Activated CD4-positive, alpha-beta T cell treated with anti-CD3 and anti-CD28 coated beads, Interleukin-2, Interleukin-6, amounts not matched to agents 100 ng/mL and 50 ng/mL, durations not matched to agents 16 hours and 8 hours (primary cell): ENCODE measurements around the gene IQCN.

Source experiments
- DNase-seq: peaks from one replicate; pipeline ENCODE4 v3.0.0-alpha.2; 2020

IQCN gene

DNA sequence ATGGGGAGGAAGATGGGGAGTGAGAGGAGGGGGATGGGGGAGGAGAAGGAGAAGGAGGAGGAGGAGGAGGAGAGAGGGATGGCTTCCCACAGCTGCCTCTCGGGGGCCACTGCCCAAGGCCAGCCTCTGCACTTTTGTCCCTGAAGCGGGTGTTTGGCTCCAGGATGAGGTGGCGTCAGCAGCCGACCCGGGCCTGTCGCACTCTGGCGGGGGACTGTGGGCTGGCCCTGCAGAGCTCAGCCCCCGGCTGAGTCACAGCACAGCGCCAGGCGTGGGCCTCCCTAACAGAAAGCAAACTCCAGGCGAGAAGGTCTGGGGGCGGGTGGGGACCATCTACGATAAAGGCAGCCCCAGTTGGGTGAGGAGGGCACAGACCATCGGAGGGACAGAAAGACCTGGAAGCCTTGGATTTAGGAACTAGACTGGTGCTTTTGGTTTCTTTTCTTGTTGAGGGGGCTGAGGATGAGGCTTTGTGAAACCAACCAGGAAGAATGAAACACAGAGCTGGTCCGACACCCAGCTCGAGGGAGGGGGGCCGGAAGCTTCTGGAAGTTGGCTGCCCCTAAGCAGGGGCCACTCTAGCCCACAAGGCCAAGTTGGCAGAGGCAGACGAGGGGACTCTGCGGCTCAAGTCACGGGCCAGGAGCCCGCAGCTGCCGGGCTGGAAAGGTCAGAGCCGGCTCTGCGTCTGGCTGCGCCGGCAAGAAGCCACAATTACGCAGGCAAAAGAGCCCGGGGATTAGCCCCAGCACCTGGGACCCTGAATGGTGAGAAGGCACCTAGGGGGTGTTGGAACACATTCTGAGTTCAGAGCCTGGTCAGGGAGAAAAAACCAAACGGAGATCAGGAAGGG lies 30.4 kb upstream of the IQCN start:
- peak; percentile 90 for DNase-seq

DNA sequence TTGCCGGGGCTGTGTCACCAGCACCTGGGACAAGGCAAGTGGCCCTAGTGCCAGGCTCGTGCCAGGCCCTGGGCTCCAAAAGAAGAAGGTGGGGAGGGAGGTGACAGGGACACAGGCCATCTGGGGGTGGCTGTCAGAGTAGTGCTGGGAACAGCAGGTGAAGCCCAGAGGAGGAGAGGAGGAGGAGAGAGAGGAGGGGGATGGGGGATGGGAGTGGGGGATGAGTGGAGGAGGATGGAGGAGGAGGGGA lies 29.9 kb upstream of the IQCN start:
- DNase-seq = no peak

DNA sequence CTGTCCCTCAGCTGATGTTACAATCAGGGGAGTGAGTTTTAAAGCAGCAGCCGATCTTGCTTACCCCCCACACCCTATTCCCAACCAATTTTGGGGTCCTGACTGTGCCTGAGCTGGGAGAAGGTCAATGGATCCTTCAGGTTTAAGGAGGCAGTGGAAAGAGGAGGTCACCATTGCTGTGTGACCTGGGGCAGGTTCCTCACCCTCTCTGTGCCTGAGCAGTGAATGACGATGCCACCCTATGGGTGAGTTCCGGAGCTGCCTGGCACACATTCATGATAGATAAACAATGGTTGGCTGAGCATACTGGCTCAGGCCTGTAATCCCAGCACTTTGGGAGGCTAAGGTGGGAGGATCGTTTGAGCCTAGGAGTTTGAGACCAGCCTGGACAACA lies 27.5 kb upstream of the IQCN start:
- DNase-seq = no peak

DNA sequence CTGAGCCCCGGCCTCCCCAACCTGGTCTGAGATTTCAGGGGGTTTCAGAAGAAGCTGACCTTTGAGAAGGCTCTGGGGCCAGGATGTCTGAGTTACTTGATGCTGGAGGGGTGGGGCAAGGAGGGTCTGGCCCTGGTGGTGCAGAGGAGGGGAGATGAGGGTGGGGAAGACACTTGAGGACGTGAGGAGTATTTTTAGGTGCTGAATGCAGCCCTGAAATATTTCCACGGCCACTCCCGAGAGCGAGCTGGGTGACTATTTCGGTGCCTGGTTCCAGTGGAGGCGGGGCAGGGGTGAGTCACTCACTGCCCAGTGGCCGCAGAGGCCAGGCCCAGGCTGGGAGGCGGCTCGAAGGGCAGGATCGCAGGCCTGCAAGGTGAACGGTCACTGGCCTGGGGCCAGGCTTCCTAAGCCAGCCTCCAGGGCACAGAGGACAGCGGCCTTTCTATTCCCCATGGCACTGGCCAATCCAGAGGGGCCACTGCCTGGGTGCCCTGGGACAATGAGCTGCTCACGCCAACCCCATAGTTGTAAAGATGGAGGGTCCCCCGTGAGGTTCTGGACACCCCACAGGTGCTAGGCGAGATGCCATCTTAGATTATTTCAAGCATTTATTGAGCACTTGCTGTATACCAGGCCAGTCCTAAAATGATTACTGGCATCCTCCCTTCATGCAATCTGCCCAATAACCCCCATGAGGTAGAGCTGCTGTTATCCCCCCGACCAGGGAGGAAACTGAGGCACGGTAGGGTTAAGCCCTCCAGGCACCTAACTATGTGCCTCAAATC lies 26.9 kb upstream of the IQCN start:
- no peak for DNase-seq

DNA sequence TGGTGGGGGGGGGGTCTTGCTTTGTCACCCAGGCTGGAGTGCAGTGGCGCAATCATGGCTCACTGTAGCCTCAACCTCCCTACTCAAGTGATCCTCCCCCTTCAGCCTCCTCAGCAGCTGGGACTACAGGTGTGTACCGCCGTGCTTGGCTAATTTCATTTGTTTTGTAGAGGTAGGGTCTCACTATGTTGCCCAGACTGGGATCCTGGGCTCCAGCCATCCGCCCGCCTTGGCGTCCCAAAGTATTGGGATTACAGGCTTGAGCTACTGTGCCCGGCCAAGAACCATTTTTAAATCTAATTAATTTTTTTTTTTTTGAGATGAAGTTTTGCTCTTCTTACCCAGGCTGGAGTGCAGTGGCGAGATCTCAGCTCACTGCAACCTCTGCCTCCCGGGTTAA lies 25.4 kb upstream of the IQCN start:
- DNase-seq = no peak

DNA sequence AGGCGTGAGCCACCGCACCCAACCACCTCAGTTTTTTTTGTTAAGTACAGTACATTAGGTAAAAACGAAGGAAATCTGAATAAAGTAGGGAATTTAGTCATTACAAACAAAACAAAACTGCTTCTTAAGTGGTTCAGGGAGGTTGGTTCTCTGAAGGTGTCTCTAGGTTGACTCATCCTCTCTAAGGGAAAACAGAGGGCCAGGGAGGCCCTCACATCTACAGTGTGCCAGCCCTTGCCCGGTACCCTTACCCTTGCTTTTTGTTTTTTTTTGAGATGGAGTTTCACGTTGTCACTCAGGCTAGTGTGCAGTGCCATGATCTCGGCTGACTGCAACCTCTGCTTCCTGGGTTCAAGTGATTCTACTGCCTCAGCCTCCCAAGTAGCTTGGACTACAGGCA lies 24.3 kb upstream of the IQCN start:
- DNase-seq = peak; percentile 57

DNA sequence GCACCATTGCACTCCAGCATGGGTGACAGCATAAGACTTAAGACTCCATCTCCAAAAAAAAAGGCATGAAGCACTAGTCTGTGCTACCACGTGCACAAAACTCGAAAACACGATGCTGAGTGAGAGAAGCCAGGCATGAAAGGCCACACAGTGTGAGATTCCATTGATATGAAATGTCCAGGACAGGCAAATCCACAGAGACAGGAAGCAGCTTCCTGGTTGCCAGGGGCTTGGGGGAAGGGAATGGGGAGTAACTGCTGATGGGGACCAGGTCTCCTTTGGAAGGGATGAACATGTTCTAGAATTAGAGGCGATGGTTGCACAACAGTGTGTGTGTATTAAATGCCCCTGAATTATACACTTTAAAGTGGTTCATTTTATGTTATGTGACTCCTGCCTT lies 23.1 kb upstream of the IQCN start:
- no peak for DNase-seq

DNA sequence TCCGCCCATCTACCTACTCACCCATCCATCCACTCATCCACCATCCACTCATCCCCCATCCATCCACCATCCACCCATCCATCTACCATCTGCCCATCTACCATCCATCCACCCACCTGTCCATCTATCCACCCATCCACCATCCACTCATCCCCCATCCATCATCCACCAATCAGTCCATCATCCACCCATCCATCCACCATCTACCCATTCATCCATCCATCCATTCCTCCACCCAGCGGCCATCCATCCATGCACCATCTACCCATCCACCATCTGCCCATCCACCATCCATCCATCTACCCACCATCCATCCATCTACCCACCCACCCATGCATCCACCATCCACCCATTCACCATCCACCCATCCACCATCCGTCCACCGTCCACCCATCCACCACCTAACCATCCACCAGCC lies 20.8 kb upstream of the IQCN start:
- DNase-seq = no peak

DNA sequence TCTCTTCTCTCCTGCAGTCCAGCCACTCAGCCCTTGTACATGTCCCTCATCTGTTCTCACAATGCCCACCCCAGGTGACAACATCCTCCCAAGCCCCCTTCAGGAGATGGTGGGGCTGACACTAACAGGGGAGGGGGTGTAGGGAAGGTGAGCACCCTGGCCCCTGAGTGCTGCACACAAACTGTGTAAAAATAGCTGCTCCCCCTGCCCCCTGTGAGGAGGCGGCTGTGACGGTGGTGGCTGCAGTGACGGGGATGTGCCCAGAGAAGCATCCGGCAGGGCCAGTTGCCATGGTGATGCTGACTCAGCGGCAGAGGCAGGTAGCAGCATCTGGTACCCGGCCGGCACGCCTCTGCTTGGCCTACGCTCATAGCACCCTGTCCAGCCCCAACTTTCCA lies 20.2 kb upstream of the IQCN start:
- peak; percentile 94 for DNase-seq

DNA sequence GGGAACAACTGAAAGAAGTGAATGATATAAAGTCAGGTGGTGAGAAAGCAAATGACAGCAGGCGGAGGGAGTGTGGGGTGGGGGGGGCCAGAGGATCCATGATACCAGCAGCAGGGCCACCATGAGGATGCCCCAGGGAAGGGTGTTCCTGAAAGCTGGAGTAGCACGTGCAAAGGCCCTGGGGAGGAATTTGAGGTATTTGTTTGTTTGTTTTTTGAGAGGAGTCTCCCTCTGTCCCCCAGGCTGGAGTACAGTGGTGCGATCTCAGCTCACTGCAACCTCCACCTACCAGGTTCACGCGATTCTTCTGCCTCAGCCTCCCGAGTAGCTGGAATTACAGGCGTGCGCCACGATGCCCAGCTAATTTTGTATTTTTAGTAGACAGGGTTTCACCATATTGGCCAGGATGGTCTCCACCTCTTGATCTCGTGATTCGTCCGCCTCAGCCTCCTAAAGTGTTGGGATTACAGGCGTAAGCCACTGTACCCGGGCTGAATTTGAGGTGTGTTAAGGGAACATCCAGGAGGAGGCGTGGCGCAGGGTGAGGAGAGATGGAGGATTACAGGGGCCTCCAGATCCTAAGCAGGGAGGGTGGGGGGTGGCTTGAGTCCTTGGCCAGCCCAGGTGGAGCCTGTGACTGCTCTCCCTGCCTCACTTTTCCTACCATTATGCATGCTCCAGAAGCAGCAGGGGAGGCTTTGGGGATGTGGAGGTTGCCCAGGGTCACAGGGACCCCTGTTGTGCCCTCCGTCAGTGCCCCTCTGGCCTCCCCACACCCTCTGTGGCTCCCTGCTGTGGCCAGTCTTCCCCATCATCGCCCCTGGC lies 19.6 kb upstream of the IQCN start:
- no peak for DNase-seq

DNA sequence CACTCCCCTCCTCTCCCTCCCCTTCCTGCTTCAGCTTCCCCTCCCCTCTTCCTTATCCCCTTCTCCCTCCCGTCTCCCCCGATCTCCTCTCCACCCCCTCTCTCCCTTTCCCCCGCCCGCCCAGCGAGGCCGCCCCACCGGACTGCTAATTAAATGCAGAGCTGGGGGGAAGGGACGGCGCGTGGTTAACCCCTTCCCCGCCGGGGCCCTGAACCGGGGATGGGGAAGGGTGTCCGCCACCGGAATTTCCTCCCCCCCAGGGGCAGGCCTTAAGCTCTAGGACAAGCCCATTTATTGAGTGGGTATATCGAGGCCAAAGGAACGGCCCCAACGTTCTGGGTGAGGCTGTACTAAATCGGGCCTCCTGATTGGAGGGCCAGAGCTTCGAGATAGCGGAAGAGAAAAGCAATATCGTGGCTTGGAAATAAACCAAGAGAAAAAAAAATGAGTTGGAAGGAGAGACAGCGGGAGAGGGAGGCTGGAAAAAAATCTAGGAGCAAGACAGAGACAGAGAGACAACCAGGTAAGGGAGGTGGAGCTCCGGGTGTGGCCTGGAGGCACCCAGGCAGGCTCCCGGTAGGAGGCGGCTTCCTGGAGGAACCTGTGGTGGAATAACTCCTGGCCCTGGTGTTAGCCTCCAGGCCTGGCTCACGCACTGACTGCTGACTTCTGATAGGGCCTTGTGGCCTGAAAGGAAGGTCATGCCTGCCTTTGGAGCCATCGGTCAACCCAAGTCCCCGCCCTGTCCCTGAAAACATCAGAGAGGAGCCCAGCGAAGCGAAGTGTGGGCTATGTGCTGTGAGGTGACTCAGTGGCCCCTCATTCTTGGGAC lies 18.8 kb upstream of the IQCN start:
- DNase-seq = peak; percentile 88

DNA sequence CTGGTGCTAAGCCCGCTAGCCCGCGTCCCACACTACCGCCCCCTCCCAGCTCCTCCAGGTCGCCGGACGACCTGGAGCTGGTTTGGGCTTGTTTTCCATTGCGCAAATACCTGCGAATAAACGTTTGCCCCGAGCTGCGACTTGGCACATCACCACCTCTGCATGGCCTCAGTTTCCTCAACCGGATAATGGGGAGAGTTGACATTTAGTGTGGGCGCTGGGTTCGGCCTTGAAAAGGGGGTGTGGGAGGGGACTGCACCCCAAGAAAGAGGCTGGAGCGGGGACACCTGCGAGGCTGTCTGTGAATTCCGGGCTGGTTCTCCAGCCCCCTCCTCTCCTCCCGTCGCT lies 18.2 kb upstream of the IQCN start:
- no peak for DNase-seq

DNA sequence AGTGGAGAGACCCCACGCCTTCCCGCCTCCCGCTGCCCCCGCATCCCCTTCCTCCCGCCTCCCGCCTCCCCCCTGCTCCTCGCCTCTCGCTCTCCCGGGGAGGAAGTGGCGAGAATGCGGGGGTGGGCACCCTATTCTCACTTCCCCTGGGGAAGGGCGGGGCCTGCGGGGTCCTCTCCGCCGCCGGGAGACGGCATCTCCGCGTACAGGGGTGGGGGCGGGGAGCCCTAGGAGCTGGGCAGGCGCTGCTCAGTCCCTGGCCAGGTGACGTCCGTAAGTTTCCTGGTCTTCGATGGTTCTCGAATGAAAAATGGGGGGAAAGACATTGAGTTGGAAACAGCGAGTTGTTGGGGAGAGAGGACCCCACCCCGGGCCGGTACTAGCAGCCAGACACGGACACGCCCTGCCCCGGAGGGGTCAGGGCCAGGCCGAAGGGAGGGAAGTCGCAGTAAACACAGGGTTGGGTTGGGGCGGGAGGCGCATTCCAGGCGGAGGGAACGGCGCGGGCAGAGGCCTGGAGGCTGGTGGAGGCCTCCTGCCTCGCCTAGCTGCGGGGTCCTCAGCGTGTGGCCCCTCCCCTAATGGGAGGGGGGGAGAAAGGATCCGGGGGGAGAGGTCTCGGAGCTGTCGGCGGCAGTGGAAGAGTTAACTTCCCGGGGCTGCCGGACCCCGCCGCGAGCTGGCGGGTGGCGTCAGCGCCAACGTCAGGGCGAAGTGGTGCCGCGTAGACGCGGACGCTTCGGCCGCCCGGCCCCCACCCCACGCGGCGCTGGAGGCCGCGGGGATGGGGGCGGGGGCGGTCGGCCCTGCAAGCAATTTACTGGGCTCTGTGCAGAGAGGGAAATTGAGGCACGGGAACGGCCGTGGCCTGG lies 17.6 kb upstream of the IQCN start:
- peak; percentile 93 for DNase-seq

DNA sequence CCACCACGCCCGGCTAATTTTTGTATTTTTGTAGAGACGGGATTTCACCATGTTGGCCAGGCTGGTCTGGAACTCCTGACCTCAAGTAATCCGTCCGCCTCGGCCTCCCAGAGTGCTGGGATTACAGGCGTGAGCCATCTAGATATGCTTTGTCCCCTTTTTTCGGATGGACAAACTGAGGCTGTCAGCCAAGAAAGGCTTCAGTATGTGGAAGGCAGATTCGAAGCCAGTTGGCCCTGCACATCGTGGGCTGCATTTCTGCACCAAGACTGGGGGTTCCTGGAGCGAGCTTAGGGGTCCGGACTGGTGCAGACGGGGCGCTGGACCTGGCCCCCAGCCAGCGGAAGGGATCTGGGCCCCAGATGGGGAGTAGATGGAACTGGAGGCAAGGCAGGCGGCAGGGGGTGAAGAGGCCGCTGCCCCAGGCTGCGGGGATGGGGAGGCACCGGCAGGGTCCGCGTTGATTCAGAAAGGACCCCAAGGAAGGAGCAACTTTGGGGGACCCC lies 16.8 kb upstream of the IQCN start:
- DNase-seq = no peak

DNA sequence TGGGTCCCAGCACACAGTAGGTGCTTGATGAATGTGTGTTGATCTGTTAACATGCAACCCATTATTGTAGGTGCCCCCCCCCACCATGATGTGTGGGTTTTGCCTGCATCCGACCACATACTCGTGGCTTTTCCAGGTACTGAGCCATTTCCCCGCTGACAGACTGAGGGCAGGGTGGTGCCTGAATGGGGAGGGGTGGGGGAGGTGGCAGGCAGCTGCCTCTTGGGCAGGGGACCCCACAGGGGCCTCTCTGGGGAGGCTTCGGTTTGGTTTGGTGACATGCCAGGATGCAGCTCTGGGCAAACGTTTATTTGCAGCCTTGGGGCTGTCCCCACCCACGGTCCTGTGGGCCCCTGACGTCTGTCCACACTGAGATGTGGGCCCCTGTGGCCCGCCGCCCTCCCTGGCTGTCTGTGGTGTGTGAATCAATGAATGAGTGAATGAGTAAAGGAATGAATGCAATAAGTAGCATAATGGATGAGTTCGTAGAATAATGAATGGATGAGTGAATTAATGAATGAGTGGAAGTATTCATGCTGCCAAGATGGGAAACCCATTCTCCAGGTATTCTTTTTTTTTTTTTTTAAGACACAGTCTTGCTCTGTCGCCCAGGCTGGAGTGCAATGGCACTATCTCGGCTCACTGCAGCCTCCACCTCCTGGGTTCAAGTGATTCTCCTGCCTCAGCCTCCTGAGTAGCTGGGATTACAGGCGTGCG lies 16.2 kb upstream of the IQCN start:
- peak; percentile 95 for DNase-seq

DNA sequence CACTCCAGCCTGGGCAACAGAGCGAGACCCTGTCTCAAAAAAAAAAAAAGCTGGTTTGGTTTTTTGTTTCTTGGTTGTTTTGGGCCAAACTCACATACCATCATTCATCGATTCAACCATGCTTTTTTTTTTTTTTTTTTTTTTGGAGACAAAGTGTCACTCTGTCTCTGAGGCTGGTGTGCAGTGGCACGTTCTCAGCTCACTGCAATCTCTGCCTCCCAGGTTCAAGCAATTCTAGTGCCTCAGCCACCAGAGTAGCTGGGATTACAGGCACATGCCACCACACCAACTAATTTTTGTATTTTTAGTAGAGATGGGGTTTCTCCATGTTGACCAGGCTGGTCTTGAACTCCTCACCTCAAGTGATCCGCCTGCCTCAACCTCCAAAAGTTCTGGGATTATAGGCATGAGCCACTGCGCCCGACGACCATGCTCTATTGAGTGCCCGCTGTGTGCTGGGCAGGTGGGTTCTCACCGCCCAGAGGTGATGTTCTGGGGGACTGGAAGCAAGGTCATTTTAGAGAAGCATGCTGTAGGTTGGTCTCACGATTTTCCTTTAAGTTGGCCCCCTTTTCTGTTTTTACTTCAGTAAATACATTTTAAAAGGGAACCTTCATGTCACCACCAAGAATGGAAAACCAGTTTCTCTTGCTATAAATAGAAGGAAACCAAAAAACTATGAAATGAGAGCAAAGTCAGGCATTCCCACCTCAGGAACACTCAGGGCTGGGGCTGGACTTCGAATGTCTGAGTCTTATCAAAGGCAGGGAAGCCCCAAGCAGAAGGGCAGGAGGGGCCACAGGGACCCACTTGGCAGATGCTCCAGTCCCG lies 15.4 kb upstream of the IQCN start:
- no peak for DNase-seq

DNA sequence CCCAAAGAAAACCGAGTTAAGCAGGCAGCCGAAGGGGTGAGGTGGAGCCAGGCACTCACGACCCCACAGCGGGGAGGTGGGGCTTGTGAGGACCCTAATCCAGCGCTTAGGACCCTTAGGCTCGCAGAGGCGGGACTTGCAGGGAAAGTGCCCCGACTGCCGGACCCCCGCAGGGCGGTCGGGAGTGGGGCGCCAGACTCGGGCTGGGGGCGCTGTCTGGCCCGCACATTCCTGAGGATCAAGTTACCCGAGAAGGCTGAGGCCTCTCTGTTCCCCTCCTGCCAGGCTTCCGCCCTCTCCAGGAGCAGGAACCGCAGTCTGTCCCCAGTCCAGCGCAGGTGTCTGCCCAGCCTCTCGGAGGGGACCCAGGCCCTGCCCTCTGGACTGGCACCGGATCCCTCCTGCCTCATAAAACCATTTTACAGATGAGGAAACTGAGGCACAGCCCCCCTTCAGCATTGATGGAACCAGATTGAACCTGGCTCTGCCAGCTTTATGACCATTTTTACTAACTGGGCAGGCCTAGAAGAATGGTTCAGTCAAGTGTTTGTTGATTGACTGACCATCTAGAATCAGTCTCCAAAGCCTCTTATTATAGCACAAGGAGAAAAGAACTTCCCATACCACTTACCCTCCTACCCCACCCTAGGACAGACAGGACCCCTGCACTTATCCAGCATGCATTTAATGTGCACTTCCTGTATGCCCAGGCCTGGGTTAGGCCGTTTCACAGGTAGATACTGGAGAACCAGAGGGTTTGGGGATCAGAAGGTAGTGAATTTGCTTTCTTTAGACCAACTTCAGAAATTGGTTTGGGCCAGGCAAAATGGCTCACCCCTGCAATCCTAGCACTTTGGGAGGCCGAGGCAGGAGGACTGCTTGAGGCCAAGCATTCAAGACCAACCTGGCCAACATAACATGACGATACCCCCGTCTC lies 13.9 kb upstream of the IQCN start:
- no peak for DNase-seq

DNA sequence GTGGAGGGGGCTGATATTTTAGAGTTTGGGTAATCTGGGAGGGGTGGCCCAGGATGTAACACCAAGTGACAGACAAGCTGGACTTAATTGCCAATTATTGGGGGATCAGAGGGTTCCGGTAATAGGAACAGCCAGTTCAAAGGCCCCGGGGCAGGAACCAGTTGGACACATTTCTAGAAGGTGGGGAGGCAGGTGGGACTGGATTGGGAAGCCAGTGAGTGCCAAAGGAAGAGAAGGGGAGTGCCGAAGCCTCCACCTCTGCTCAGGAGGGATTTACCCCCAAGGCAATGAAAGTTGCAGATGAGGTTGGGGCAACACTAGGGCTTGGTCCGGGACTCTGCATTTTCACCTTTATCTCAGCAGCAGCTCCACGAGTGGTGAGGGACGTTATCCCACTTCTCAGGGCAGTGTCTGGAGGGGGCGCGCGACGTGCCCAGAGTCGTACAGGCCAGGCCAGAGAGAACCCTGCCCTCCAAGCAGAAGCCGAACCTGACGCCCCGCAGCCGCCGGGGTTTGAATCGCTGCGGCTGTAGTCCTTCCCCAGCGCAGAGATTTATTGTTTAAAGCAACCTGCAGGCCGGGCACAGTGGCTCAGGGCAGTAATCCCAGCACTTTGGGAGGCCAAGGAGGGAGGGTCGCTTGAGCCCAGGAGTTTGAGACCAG lies 12.9 kb upstream of the IQCN start:
- no peak for DNase-seq
